GM13977 (cell line): ENCODE measurements around the gene ZNF280B.
"Not testable (repeated sequence)": the region's sequence is repeated elsewhere in the genome, so short reads cannot be mapped to it uniquely, and the experiment has no call there.

Source experiments
- DNase-seq: peaks from one replicate; pipeline ENCODE4 v3.0.0; 2012; ENCODE audit warnings: low spot score
- CTCF ChIP-seq: IDR thresholded peaks from 2 replicates; pipeline ENCODE4 v1.5.1; 2012; ENCODE audit warnings: mild to moderate bottlenecking, control low read depth; ENCODE audit not compliant: insufficient read depth; ENCODE audit errors: extremely low read depth, missing control alignments
- in situ Hi-C: fragments of 300-500 bp; cut with MboI; formaldehyde crosslinking; loops from one replicate; pipeline ENCODE4 v1.12.0; 2022; ENCODE audit warnings: low sequenced_read_pairs, low pct_unique_long_range_greater_than_20kb, mixed read lengths, inconsistent platforms; ENCODE audit not compliant: unreplicated experiment

ZNF280B gene

GRCh38 chr22:22478470-22478869 is 30.1 kb downstream of the ZNF280B start:
- no peak for TF ChIP-seq CTCF
- DNase-seq, result no peak
- in situ Hi-C loops, result no loop called here

- DNase-seq, result no peak
- no peak for TF ChIP-seq CTCF
- in situ Hi-C loops, result no loop called here
Observed at GRCh38 chr22:22474733-22475132, 33.8 kb downstream of the ZNF280B start.

GRCh38 chr22:22471104-22471503 is 37.4 kb downstream of the ZNF280B start:
- DNase-seq, in situ Hi-C loops: not testable (repeated sequence)

GRCh38 chr22:22469527-22469926 is 39.0 kb downstream of the ZNF280B start:
- in situ Hi-C loops, result no loop called here
- no peak for TF ChIP-seq CTCF
- DNase-seq, result no peak

GRCh38 chr22:22468794-22469469 is 39.6 kb downstream of the ZNF280B start:
- DNase-seq, in situ Hi-C loops: not testable (repeated sequence)

- DNase-seq, result no peak
- no peak for TF ChIP-seq CTCF
- in situ Hi-C loops, result no loop called here
Observed at GRCh38 chr22:22467112-22467511, 41.4 kb downstream of the ZNF280B start.

GRCh38 chr22:22465782-22466181 is 42.8 kb downstream of the ZNF280B start:
- no peak for TF ChIP-seq CTCF

GRCh38 chr22:22465094-22465602 is 43.4 kb downstream of the ZNF280B start:
- no peak for DNase-seq
- in situ Hi-C loops, result no loop called here
- TF ChIP-seq CTCF, result no peak

More at GRCh38 chr22:22465782-22466181, 42.8 kb downstream of the ZNF280B start:
- DNase-seq, result no peak
- in situ Hi-C loops, result no loop called here
